Germinal center (tissue), 1 donor: Measurements from ENCODE around the gene PRR12.
A peak's percentile ranks its signal among the peaks of the same experiment; 100 is the strongest.

Source experiments
- DNase-seq: peaks from one replicate; pipeline ENCODE4 v3.0.0; 2012; ENCODE audit warnings: mixed read lengths, low spot score

PRR12 gene

DNA sequence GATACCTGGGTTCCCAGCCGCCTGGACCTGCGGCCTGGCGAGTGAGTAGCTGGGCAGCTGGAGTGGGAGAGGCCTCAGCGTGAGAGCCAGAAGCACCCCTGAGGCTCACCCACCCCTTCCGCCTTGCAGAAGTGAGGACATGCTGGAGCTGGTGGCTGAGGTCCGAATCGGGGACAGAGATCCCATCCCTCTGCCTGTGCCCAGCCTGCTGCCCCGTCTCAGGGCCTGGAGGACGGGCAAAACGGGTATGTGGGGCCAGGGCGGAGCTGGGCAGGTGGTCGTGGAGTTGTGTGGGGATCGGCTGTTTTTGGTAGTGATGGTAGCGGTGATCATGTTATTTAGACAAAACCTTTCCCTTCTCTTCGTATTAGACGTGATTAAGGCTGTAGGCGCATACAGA is 55.6 kb downstream of the PRR12 start:
- no peak for DNase-seq

DNA sequence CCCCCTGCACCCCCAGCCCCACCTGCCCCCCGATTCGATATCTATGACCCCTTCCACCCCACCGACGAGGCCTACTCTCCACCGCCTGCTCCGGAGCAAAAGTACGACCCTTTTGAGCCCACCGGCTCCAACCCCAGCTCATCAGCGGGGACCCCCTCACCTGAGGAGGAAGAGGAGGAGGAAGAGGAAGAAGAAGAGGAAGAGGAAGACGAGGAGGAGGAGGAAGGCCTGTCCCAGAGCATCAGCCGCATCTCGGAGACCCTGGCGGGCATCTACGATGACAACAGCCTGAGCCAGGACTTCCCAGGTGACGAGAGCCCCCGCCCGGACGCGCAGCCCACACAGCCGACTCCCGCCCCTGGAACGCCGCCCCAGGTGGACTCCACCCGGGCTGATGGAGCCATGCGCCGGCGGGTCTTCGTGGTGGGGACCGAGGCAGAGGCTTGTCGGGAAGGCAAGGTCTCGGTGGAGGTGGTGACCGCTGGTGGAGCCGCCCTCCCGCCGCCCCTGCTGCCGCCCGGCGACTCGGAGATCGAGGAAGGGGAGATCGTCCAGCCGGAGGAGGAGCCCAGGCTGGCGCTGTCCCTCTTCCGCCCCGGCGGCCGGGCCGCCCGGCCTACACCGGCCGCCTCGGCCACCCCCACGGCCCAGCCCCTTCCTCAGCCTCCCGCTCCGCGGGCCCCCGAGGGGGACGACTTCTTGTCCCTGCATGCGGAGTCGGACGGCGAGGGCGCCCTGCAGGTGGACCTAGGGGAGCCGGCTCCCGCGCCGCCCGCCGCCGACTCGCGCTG is 60.2 kb downstream of the PRR12 start:
- DNase-seq: no peak

DNA sequence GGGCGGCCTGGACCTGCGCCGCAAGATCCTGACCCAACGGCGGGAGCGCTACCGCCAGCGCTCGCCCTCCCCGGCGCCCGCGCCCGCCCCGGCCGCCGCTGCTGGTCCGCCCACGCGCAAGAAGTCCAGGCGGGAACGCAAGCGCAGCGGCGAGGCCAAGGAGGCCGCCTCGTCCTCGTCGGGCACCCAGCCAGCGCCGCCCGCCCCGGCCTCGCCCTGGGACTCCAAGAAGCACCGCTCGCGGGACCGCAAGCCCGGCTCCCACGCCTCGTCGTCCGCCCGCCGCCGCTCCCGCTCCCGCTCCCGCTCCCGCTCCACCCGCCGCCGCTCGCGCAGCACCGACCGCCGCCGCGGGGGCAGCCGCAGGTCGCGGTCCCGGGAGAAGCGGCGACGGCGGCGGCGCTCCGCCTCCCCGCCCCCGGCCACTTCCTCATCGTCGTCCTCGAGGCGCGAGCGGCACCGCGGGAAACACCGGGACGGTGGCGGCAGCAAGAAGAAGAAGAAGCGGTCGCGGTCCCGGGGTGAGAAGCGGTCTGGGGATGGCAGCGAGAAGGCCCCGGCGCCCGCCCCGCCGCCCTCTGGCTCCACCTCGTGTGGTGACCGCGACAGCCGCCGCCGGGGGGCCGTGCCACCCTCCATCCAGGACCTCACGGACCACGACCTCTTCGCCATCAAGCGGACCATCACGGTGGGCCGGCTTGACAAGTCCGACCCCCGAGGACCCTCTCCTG is 61.0 kb downstream of the PRR12 start:
- DNase-seq: no peak

DNA sequence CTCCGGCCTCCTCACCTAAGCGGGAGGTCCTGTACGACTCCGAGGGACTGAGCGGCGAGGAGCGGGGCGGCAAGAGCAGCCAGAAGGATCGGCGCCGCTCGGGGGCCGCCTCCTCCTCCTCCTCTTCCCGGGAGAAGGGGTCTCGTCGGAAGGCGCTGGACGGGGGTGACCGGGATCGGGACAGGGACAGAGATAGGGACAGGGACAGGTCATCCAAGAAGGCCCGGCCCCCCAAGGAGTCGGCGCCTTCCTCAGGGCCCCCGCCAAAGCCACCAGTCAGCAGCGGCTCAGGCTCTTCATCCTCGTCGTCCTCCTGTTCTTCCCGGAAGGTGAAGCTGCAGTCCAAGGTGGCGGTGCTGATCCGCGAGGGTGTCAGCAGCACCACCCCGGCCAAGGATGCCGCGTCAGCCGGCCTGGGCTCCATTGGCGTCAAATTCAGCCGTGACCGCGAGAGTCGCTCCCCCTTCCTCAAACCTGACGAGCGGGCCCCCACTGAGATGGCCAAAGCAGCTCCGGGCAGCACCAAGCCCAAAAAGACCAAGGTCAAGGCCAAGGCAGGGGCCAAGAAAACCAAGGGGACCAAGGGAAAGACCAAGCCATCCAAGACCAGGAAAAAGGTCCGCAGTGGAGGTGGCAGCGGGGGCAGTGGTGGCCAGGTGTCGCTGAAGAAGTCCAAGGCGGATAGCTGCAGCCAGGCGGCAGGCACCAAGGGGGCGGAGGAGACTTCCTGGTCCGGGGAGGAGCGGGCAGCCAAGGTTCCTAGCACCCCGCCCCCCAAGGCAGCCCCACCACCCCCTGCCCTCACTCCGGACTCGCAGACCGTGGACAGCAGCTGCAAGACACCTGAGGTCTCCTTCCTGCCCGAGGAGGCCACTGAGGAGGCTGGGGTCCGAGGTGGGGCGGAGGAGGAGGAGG is 61.8 kb downstream of the PRR12 start:
- DNase-seq: no peak

DNA sequence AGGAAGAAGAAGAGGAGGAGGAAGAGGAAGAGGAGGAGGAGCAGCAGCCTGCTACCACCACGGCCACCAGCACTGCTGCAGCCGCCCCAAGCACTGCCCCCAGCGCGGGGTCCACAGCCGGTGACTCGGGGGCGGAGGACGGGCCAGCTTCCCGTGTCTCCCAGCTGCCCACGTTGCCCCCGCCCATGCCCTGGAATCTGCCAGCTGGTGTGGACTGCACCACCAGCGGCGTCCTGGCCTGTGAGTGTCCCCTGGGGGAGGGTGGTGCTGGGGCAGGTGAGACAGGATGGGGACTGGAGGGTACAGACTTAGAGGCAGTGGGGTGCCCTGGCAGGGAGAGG is 62.5 kb downstream of the PRR12 start:
- DNase-seq: no peak

DNA sequence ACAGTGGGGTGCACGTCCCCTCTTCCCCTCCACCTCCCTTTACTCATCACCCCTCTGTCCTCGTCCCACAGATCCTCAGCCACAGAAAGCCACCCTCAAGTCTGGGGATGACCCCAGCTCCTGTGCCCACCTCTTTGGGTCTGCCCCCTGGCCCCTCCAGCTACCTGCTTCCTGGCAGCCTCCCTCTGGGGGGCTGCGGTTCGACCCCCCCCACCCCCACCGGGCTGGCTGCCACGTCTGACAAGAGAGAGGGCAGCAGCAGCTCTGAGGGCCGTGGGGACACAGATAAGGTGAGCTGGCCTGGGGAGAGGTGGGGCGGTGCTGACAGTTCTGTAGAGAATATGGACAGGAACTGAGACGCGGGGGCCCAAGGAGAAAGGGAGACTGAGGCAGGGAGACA is 63.6 kb downstream of the PRR12 start:
- DNase-seq: no peak

DNA sequence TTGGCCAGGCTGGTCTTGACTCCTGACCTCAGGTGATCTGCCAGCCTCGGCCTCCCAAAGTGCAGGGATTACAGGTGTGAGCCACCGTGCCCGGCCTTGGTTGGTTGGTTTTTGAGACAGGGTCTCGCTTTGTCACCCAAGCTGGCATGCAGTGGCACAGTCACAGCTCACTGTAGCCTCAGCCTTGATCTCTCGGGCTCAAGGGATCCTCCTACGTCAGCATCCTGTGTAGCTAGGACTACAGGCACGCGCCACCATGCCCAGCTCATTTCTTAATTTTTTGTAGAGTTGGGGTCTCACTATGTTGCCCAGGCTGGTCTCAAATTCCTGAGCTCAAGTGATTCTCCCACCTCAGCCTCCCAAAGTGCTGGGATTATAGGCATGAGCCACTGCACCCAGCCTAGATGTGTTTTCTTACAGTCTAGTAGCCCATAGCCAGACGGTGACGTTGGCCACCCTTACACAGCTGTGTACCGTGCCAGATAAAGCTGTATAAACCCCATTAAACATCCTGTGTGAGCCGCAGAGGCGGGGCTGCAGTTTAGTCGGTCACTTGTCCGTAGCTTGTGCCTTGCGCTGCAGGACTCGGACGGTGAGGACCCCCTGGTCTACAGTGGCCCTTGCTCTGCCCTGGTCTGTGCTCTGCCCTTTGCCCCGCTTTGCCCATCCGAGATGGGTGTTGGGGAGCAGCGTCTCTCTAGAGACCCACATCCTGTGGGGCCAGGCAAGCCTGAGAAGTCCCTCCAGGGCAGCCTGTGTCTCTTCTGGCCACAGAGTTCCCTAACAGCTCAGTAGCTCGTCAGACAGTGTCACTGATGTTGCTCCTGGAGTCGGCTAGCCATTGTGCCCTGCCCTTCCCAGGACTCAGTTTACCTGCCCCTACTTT is 64.8 kb downstream of the PRR12 start:
- DNase-seq: no peak

DNA sequence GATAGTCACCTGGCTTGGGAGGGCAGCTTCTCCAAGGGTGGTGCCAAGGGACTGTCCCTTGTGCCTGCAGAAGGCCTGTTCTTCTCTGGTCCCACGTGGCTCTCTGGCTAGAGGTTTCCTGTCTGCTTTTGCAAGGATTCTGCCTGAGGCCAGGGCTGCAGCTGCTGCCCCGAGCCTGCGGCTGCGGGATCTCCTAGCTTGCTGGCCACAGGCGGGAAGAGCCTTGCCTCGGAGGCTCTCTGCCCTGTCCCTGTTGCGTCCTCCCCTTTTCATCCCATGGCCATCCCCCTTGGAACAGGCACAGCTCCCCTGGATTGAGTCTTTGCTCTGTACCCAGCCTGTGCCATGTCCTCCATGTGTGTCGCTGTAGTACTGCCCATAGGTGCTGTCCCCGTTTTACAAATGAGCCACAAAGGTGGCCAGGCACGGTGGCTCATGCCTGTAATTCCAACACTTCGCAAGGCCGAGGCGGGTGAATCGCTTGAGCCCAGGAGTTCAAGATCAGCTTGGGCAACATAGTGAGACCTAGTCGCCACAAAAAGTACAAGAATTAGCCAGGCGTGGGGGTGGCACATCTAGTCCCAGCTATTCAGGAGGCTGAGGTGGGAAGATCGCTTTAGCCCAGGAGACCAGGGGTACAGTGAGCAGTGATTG is 65.6 kb downstream of the PRR12 start:
- DNase-seq: no peak

DNA sequence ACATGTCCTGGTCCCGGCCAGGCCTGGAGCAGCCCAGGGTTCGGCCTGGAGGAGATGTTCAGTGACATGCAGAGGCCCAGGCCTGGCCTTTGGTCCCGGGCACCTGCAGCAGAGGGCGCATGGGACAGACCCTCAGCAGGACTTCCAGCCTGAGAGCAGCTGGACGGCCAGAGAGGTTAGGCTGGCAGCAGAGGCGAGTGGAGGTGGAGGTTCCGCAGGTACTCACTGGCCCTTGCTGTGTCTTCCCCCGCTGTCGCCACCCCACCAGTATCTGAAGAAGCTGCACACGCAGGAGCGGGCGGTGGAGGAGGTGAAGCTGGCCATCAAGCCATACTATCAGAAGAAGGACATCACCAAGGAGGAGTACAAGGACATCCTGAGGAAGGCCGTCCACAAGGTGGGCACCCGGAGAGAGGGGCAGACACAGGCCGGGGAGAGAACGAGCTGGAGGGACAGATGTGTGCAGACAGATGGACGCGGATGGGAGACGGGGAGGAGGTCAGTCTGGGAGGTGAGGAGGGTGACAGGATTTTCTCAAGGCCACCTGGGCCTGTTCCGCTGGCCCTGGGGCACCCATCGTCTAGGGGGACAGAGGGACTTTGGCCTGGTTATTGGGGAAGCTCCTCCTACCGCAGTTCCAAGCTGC is 66.6 kb downstream of the PRR12 start:
- no peak for DNase-seq

DNA sequence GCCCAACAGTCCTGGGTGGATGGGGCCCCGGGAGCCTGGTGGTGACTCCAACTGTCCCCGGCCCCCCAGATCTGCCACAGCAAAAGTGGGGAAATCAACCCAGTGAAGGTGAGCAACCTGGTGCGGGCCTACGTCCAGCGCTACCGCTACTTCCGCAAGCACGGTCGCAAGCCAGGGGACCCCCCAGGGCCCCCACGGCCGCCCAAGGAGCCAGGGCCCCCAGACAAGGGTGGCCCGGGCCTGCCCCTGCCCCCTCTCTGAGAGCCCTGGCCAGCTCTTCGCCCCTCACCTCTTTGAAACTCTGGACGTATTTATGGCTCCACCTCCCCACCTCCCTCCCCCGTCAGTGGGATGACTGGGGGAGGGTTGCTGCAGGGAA is 67.1 kb downstream of the PRR12 start:
- DNase-seq: no peak

DNA sequence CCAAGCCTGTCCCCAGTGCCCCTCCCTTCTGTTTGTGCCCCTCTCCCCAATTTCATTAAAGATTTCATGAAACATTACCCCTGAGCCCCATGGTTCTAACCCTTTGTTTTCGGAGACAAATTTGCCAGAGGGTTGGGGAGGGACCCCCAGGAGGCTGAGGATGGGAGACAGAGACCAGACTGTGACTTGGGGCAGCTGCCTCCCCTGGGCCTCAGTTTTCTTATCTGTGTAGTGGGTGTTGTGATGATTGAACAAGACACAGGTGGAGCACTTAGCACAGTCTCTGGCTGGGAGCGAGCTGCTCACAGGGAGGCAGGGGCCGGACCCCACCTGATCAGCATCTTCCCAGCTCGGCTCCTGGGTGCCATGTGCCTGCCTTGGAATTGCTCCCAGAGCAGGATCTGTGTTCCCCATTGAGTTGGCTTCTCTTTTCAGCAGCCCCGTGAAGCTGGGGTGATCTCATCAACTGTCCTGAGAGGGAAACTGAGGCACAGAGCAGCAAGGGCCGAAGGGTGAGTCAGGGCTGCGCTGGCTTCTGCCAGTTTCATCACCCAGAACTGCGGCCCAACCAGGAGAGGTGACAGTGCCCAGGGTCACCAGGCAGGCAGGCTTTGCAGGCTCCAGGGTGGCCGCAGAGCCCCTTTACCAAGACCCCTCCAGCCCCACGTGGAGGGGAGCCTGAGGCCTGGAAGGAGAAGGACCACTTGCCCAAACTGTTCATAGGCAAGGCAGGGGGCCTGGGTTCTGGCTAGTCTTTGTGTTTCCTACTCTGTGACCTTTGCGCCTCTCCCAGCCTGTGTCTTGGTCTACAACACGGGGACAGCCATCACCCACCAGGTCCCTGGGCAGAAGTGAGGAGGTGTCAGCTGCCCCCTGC is 67.8 kb downstream of the PRR12 start:
- DNase-seq: no peak

DNA sequence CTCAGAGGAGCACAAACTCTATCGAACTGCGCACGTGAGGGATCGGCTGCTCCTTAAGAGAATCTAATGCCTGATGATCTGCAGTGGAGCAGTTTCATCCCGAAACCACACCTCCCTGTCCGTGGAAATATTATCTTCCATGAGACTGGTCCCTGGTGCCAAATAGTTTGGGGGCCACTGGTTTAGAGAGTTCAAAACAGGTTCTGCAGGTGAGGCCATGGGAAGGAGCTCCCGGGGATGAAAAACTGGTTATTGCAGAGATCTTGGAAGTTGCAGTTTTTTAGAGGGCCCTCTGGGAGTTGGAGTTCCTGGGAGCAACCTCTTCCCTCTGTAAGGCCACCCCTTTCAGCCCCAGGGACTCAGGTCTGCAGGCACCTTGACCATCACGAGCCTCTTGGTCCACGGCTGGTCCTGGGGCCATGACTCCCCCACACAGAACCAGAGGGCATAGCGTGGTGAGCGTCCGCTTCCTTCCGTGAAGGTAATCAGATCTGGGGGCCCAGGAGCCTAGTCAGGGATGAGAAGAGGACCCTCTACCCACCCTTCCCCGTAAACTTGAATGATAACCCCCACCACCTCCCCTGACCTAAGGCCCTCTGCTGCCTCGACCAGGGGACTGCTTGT is 69.5 kb downstream of the PRR12 start:
- no peak for DNase-seq

DNA sequence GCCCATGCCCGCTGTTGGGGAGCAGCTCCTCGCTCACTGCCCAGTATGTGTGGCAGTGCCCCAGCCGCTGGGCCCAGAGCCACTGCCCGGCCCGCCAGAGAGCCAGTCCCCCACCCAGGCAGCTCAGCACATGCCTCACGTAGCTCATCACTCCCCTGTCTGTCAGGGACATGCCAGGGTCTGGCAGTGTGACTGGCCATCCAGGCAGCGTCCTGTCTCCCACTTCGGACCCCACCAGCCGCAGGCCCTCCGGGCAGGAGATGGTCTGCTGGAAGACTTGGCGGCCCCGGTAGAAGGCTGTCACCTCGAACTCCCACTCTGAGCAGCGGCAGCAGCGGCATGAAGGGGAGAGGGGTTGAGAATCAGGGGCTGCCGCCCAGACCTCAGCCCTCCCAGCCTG is 71.0 kb downstream of the PRR12 start:
- no peak for DNase-seq

DNA sequence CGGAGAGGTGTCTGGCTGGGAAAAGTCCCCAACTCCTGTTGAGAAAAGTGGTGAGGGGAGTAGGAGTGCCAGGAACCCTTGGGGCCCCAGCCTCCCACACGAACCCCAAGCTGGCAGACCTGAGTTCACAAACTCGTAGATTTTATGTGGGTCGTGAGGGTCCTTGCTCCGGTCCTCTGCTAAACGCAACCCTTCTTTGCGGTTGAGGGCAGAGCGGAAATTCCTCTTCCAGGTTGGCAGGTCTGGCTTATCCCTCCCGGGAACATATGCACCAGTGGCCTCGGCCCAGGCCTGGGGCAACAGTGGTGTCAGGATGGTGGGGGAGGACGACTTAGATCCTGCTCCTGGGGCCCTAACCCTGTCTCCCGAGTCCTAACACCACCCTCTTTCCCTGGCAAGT is 72.2 kb downstream of the PRR12 start:
- DNase-seq: no peak

DNA sequence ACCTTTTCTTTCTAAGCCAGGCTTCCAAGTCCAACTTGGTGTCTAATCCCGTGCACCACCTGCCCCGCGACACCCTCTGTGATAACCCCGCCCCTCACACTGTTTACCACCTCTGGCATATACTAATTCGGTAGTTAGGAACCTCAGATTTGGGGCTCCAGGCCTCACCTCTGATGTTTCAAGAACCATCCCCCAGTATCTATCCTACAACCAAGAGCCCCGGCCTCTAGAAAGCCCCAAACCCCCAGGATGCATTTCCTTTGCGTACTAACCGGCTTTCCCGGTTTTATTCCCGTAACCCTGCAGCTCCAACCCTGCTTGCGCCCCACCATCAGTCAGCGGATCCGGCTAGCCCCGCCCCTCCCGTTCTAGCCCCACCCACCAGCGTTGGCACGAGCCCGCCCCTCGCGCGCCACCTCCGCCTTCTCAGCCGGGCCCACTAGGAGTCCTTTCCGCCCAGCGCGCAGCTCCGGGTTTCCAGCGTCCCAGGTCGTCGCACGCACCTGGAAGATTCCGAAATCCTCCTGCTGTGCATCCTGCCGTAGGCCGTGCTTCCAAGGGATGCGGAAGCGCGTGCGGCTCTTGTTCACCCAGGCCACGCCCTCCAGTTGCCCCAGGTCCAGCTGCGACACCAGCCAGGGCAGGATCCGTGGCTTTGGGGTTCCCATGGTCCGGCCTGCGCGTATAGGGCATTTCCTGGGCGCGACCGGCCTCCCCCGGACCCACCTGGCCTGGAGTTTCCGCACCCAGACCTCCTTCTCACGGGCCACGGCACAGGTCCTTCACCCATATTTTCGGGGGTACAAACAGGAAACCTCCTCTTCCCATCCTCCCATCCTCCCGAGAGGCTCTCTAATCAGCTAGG is 73.4 kb downstream of the PRR12 start:
- peak; percentile 90 for DNase-seq

DNA sequence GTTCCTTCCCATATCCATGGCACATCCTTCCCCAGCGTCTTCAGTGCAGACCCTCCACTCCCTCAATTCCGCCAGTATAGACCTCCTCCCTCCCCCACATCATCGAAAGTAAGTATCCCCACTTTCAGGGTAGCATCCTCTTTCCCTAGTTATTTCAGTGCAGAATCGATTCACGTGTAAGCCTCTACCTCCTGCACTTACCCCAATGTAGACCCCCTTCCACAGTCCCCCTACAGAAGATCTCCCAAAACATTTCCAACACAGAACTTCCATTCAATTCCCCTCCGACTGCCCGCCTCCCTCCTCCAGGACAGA is 74.0 kb downstream of the PRR12 start:
- DNase-seq: no peak

DNA sequence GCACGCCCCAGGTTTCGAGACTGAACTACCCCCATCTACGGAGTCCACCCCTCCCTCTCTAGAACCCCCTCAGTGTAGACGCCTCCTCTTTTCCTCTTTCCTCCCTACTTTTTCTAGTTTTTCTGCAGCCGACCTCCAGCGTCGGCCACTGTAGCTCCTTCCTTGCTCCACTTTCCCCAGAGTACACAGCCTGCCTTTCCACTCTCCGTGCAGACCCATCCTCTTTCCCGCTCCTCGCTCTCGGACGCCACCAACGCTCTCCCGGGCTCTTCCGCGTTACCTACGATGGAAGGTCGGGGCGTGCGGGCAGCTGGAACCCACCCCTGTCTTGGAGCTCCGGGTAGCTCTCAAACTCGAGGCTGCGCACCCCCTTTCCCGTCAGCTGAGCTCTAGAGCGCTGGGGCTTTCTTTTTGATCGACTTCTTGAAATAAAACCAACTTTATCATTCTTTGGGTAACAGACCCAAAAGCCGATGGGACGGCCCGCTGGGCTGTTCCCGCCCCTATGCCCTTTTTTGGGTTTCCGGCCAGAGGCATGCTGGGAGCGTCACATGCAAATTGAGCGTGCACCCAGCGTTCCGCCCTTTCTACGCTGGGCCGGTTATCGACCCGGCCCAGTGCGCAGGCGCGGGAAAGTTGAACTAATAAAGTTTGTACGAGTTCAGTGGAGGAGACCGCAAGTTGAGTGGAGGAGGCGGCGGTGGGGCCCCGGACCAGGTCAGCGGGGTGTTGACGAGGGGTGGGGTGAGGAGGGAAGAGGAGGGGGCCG is 74.6 kb downstream of the PRR12 start, which contains the start of the genes BCL2L12 and IRF3:
BCL2L12 (plus strand) TSS at position 583 of the 769 bp plus-strand sequence. CDS start 760 bp downstream, outside the sequence.
IRF3 (minus strand) TSS at position 507 of the 769 bp plus-strand sequence. CDS start 1,019 bp downstream, outside the sequence.
- DNase-seq: peak; percentile 98

DNA sequence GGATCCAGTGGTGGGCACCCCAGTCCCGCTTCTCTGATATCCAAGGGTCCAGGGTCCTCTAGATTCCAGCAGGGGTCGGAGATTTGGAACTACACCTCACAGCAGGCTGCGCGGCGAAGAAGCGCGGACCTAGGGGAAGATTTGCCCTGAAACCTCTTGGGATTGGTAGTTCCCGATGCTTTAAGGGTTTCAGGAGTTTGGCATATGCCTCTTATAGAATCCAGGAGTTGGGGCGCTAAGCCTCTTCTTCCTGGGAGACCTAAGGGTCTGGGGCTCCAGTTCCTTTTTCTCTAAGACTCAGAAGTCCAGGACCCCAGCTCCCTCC is 75.1 kb downstream of the PRR12 start:
- DNase-seq: no peak
